ENCODE data around the gene HAGHL.

Gene HAGHL

DNA sequence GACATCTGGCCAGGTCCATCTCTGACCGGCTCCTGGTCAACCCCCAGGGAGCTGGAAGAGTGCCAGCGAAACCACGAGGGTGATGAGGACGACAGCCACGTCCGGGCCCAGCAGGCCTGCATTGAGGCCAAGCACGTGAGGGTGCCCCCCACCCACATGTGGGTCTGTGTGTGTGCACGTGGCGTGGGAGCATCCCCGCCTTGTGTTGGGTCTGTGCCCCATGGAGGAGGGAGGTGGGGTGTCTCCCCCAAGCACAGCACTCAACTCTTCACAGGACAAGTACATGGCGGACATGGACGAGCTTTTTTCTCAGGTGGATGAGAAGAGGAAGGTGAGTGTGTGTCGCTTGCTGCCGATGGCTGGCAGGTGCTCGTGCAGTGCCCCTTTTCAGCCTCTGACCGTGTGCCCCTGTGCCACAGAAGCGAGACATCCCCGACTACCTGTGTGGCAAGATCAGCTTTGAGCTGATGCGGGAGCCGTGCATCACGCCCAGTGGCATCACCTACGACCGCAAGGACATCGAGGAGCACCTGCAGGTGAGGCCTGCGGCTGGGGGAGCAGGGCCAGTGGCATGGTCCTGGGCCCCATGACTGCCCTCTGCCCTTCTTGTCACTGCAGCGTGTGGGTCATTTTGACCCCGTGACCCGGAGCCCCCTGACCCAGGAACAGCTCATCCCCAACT lies 45.0 kb upstream of the HAGHL start:
- H3K36me3 ChIP-seq (ENCODE audit: control insufficient read depth in 1 of 2, insufficient read depth in 2 of 2, low read length in 2 of 2): peaks cover 21 to 31% of the 10 kb centered on the region in 2 donors
- H3K9ac ChIP-seq (ENCODE audit: low read depth in 1 of 2, low read length in 2 of 2): peak overlapping the region; percentile 76 to 78
- no peak overlapping the region for H3K27ac ChIP-seq (ENCODE audit: low read depth, low read length)
- no peaks in the 10 kb centered on the region for H3K9me3 ChIP-seq (ENCODE audit: control insufficient read depth in 1 of 2, low read length in 2 of 2)
- peak overlapping the region; percentile 79 to 84 for H3K4me3 ChIP-seq (ENCODE audit: low read depth in 1 of 2, low read length in 2 of 2)
- H3K4me1 ChIP-seq (ENCODE audit: control insufficient read depth in 1 of 2, insufficient read depth in 2 of 2, low read length in 2 of 2): peaks cover 19 to 47% of the 10 kb centered on the region in 2 donors
- no peaks in the 10 kb centered on the region for H3K27me3 ChIP-seq (ENCODE audit: control insufficient read depth in 1 of 2, insufficient read depth in 2 of 2, low read length in 2 of 2)

DNA sequence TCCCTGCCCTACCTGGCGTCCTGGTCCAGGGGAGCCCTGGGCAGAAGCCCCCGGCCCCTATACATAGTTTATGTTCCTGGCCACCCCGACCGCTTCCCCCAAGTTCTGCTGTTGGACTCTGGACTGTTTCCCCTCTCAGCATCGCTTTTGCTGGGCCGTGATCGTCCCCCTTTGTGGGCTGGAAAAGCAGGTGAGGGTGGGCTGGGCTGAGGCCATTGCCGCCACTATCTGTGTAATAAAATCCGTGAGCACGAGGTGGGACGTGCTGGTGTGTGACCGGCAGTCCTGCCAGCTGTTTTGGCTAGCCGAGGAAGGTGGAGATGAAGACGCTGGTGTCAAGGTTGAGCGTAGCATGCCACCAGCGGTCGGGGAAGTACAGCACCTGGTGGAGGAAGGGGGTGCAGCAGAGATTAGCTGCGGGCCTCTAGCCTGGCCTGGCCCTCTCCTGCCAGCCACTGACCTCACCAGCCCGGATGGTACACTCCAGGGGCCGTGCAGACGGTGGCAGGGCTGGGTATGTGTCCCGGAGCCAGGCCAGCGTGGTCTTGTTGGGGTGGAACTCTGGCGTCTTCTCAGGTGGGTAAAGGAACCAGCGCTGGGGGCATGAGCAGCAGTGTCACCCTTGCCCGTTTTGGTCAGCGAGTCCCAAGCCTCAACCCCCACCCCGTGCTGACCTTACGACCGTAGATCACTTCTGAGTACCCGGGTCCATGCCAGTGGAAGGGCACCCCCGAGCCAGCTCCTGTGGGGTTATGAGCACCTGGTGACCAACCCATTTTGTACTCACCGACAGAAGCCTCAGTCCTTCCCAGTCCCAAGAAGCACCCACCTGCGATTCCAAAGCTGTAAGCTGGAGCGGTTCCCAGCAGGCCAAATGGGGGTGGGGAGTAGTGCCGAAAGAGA lies 44.2 kb upstream of the HAGHL start:
- H3K36me3 ChIP-seq (ENCODE audit: control insufficient read depth in 1 of 2, insufficient read depth in 2 of 2, low read length in 2 of 2): peaks cover 21 to 40% of the 10 kb centered on the region in 2 donors
- no peaks in the 10 kb centered on the region for H3K9me3 ChIP-seq (ENCODE audit: control insufficient read depth in 1 of 2, low read length in 2 of 2)
- peaks cover 19 to 41% of the 10 kb centered on the region in 2 donors for H3K4me1 ChIP-seq (ENCODE audit: control insufficient read depth in 1 of 2, insufficient read depth in 2 of 2, low read length in 2 of 2)
- peak overlapping the region; percentile 71 to 77 for H3K4me3 ChIP-seq (ENCODE audit: low read depth in 1 of 2, low read length in 2 of 2)
- H3K9ac ChIP-seq (ENCODE audit: low read depth in 1 of 2, low read length in 2 of 2): peak overlapping the region in 1 of 2 donors; percentile 54
- no peaks in the 10 kb centered on the region for H3K27me3 ChIP-seq (ENCODE audit: control insufficient read depth in 1 of 2, insufficient read depth in 2 of 2, low read length in 2 of 2)
- no peak overlapping the region for H3K27ac ChIP-seq (ENCODE audit: low read depth, low read length)

DNA sequence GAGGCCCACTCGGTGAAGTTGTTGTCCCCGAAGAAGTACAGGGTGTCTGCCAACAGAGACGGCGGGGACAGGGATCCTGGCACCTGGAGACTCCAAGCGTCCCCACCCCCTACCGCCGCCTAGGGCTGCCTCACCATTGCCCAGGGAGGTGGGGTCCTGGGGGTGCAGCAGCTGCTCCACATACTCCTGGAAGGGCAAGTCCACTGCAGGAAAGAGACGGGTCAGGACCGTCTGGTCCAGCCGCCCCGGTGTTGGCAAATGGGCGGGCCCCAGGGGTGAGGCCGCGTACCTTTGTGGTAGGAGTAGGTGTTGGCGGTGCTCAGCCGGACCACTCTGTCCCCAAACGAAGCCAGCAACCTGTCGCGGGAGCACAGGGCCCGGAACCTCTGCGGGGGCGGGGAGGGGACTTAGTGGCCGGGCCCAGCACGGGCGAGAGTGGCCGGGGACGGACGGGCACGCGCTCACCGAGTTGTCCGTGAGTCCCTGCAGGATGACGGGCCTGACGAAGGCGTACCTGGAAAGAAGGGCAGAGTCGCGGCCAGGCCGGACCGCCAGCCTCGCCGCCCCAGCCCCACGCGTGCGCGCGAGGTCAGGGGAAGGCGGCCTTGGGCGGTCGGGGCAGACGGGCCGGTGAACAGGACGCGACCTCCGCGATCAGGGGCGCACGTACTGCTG lies 43.4 kb upstream of the HAGHL start:
- Histone ChIP-seq H3K9ac (ENCODE audit: low read depth in 1 of 2, low read length in 2 of 2) (peak overlapping the region; percentile 43 to 54), H3K4me3 (ENCODE audit: low read depth in 1 of 2, low read length in 2 of 2) (peak overlapping the region; percentile 71 to 77), H3K27me3 (ENCODE audit: control insufficient read depth in 1 of 2, insufficient read depth in 2 of 2, low read length in 2 of 2) (no peaks in the 10 kb centered on the region), H3K27ac (ENCODE audit: low read depth, low read length) (peak overlapping the region; percentile 66), H3K9me3 (ENCODE audit: control insufficient read depth in 1 of 2, low read length in 2 of 2) (no peaks in the 10 kb centered on the region), H3K36me3 (ENCODE audit: control insufficient read depth in 1 of 2, insufficient read depth in 2 of 2, low read length in 2 of 2) (peaks cover 21 to 42% of the 10 kb centered on the region in 2 donors), H3K4me1 (ENCODE audit: control insufficient read depth in 1 of 2, insufficient read depth in 2 of 2, low read length in 2 of 2) (peaks cover 19 to 41% of the 10 kb centered on the region in 2 donors)

DNA sequence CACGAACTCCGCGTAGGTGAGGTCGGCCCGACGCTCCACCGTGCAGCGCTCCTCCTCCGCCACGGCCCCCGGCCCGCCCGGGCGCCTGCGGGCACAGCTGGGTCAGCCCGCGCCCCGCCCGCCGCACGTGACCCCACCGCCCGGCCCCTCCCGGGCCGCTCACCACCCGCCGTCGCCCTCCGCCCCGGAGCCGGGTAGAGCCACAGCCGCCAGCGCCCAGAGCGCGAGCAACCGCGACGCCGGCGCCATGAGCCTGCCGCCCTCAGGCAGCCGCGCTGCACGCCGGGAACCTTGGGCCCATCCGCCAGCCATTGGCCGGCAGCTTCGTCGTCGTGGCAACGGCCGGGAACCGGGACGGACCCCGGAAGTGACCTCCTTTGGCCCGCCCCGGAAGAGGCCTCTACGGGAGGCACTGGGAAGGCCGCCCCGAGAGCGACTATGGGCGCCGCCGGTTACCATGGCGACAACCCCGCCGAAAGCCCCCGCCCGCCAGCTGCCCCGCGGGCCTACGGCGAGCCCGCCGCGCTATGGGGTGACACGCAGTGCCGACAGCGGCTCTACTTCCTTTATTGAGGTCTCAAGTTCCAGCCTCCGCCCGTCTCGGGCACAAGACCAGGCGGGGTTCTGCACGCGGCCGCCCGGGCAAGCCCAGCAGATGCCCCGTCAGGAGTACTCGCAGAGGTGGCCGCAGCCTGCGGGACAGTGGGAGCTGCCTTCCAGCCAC lies 42.7 kb upstream of the HAGHL start, which contains the start of gene JMJD8:
JMJD8 (minus strand) TSS at position 264 of the 724 bp plus-strand sequence; CDS start at position 249, 15 bp downstream.
- Histone ChIP-seq H3K4me3 (ENCODE audit: low read depth in 1 of 2, low read length in 2 of 2) (peak within 1 kb of the TSS; percentile 71 to 77), H3K27ac (ENCODE audit: low read depth, low read length) (peak within 1 kb of the TSS; percentile 70), H3K27me3 (ENCODE audit: control insufficient read depth in 1 of 2, insufficient read depth in 2 of 2, low read length in 2 of 2) (no peaks in the 10 kb centered on the region), H3K9ac (ENCODE audit: low read depth in 1 of 2, low read length in 2 of 2) (peak within 1 kb of the TSS; percentile 43 to 54), H3K9me3 (ENCODE audit: control insufficient read depth in 1 of 2, low read length in 2 of 2) (no peaks in the 10 kb centered on the region), H3K4me1 (ENCODE audit: control insufficient read depth in 1 of 2, insufficient read depth in 2 of 2, low read length in 2 of 2) (peaks cover 21 to 47% of the 10 kb centered on the region in 2 donors), H3K36me3 (ENCODE audit: control insufficient read depth in 1 of 2, insufficient read depth in 2 of 2, low read length in 2 of 2) (peaks cover 21 to 42% of the 10 kb centered on the region in 2 donors)

DNA sequence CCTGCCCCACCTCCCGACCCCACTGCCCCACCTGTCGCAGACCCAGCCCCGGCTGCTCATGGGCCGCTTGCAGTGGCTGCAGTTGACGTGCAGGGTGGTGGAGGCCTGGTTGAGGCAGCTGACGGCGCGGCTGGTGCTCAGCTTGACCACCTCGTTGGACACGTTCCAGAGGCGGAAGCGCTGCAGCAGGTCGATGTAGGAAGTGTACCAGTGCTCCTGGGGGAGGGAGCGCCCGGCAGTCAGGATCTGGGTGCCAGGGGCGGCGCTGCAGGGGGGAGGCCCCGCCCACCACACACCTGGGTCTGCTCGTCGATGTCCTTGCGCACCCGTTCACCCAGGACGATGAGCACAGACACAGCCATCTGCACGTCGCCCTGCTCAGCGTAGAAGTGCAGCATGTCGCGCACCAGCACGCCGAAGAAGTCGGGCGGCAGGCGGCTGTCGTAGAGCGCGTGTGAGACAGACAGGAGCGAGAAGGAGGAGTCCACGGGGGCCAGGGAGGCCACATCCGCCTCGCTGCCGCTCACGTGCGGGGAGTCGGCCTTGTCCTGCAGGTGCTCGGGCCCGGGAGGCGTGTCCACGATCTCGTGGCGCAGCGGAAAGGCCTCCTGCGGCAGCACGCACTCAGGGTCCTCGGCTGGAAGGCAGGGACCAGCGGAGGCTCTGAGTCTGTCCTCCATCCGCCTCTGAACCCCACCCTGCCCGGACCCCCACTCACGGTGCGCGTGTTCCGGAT lies 41.8 kb upstream of the HAGHL start:
- peaks cover 26 to 54% of the 10 kb centered on the region in 2 donors for H3K4me1 ChIP-seq (ENCODE audit: control insufficient read depth in 1 of 2, insufficient read depth in 2 of 2, low read length in 2 of 2)

DNA sequence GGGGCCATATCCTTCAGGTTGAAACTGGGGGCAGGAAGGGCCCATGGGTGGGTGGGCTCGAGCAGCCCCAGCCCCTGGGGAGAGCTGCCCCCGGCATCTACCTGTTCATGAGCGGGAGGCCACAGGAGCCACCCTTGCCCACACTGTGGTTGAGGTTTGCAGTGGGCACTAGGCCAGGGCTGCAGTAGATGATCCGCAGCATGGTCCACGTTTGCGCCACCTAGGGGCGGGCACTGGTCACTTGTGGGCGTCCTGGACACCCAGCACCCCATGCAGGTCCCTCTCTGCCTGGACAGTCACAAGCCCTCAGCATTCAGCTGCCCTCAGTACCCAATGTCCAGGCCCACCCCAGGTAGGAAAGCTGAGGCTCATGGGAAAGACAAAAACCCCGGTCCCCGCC lies 40.9 kb upstream of the HAGHL start:
- Histone ChIP-seq H3K4me1 (ENCODE audit: control insufficient read depth in 1 of 2, insufficient read depth in 2 of 2, low read length in 2 of 2) (peaks cover 24 to 51% of the 10 kb centered on the region in 2 donors), H3K4me3 (ENCODE audit: low read depth in 1 of 2, low read length in 2 of 2) (no peak overlapping the region), H3K9ac (ENCODE audit: low read depth in 1 of 2, low read length in 2 of 2) (no peak overlapping the region), H3K9me3 (ENCODE audit: control insufficient read depth in 1 of 2, low read length in 2 of 2) (no peaks in the 10 kb centered on the region), H3K36me3 (ENCODE audit: control insufficient read depth in 1 of 2, insufficient read depth in 2 of 2, low read length in 2 of 2) (peaks cover 21 to 42% of the 10 kb centered on the region in 2 donors), H3K27me3 (ENCODE audit: control insufficient read depth in 1 of 2, insufficient read depth in 2 of 2, low read length in 2 of 2) (no peaks in the 10 kb centered on the region), H3K27ac (ENCODE audit: low read depth, low read length) (no peak overlapping the region)

More for the DNA sequence above, 41.8 kb upstream of the HAGHL start:
- Histone ChIP-seq H3K9me3 (ENCODE audit: control insufficient read depth in 1 of 2, low read length in 2 of 2) (no peaks in the 10 kb centered on the region), H3K27ac (ENCODE audit: low read depth, low read length) (no peak overlapping the region), H3K9ac (ENCODE audit: low read depth in 1 of 2, low read length in 2 of 2) (no peak overlapping the region), H3K4me3 (ENCODE audit: low read depth in 1 of 2, low read length in 2 of 2) (peak overlapping the region in 1 of 2 donors; percentile 16), H3K36me3 (ENCODE audit: control insufficient read depth in 1 of 2, insufficient read depth in 2 of 2, low read length in 2 of 2) (peaks cover 21 to 42% of the 10 kb centered on the region in 2 donors), H3K27me3 (ENCODE audit: control insufficient read depth in 1 of 2, insufficient read depth in 2 of 2, low read length in 2 of 2) (no peaks in the 10 kb centered on the region)

DNA sequence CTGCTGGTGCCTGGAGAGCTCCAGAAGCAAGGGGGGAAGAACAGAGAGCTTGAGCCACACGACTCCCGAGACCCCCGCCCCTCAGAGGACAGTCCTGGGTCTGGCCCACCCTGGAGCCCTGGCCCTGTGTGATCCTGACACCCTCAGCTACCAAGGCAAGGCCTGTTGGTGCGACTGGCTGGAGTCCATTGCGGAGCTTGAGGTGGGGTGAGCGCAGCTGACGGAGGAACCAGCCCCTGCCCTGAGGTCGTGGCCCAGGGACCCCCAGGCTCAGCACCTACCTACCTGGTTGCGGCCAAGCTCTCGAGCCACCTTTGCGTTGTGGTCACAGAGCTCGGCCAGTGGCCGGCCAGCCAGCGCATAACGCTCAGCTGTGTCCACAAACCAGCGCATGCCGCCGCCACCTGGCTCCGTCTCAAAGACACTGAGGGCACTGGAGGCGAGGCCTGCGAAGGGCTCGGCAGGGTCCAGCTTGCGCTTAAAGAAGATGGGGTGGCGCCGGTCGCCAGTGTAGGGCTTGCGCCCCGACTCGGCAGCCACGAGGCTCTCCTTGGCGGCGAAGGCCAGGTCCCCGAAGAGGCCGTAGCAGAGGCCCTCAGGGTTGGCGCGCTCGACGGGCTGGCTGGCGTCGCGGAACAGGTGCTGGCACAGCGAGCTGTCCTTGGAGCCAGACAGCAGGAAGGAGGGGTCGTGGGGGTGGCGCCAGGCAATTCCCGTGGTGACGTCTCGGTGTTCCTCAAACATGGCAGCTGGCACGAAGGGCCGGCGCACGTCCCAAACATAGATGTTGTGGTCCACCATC lies 40.2 kb upstream of the HAGHL start:
- no peaks in the 10 kb centered on the region for H3K27me3 ChIP-seq (ENCODE audit: control insufficient read depth in 1 of 2, insufficient read depth in 2 of 2, low read length in 2 of 2)
- H3K27ac ChIP-seq (ENCODE audit: low read depth, low read length): no peak overlapping the region
- H3K4me3 ChIP-seq (ENCODE audit: low read depth in 1 of 2, low read length in 2 of 2): no peak overlapping the region
- peaks cover 18 to 38% of the 10 kb centered on the region in 2 donors for H3K36me3 ChIP-seq (ENCODE audit: control insufficient read depth in 1 of 2, insufficient read depth in 2 of 2, low read length in 2 of 2)
- no peaks in the 10 kb centered on the region for H3K9me3 ChIP-seq (ENCODE audit: control insufficient read depth in 1 of 2, low read length in 2 of 2)
- no peak overlapping the region for H3K9ac ChIP-seq (ENCODE audit: low read depth in 1 of 2, low read length in 2 of 2)
- peaks cover 17 to 44% of the 10 kb centered on the region in 2 donors for H3K4me1 ChIP-seq (ENCODE audit: control insufficient read depth in 1 of 2, insufficient read depth in 2 of 2, low read length in 2 of 2)

DNA sequence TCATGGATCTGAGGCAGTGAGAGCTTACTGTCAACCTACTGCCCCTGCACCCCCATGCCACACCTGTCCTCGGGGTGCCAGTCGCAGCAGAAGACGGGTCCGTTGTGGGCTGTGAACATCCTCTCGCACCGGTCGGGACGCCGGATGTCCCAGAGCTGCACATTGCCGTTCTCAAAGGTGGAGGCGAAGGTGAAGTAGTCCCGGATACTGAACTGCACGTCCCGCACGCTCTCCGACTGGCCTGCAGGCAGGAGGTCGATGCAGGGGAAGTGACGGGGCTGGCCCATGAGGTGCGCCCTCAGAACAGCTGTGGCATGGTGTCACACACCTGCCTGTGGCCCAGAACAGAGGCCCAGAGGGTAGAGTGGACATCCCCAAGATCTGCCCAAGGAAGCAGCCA lies 39.4 kb upstream of the HAGHL start:
- Histone ChIP-seq H3K27me3 (ENCODE audit: control insufficient read depth in 1 of 2, insufficient read depth in 2 of 2, low read length in 2 of 2) (peaks cover 0 to 7% of the 10 kb centered on the region in 2 donors), H3K27ac (ENCODE audit: low read depth, low read length) (no peak overlapping the region), H3K4me1 (ENCODE audit: control insufficient read depth in 1 of 2, insufficient read depth in 2 of 2, low read length in 2 of 2) (peaks cover 12 to 36% of the 10 kb centered on the region in 2 donors), H3K9ac (ENCODE audit: low read depth in 1 of 2, low read length in 2 of 2) (no peak overlapping the region), H3K4me3 (ENCODE audit: low read depth in 1 of 2, low read length in 2 of 2) (no peak overlapping the region), H3K9me3 (ENCODE audit: control insufficient read depth in 1 of 2, low read length in 2 of 2) (no peaks in the 10 kb centered on the region), H3K36me3 (ENCODE audit: control insufficient read depth in 1 of 2, insufficient read depth in 2 of 2, low read length in 2 of 2) (peaks cover 10 to 30% of the 10 kb centered on the region in 2 donors)

All from duodenal mucosa (tissue), 2 donors.